H1 (cell line): ENCODE results near the gene WNK2.

Source experiments
- CBX5 ChIP-seq: fragments of 300-800, 300-1000 bp; sonication (generic); IDR thresholded peaks from 2 replicates; pipeline ENCODE4 v1.7.1; 2016; ENCODE audit warnings: antibody characterized with exemption, low read length, low read depth
- EP300 ChIP-seq, 2 experiments: IDR thresholded peaks; 1 replicate in 1 of 2; 2 replicates in 1 of 2; pipeline ENCODE4 v1.6.1; 2011 to 2012; ENCODE audit warnings: low read depth in 2 of 2, low read length in 2 of 2, mild to moderate bottlenecking in 2 of 2, borderline replicate concordance in 1 of 2, inconsistent platforms in 1 of 2, moderate library complexity in 1 of 2
- TF ChIP-seq, protein P1 (sequence below), 3 experiments: IDR thresholded peaks; 1 replicate in 2 of 3; 2 replicates in 1 of 3; pipeline versions ENCODE4 v1.5.1 to v1.6.1; 2011; ENCODE audit warnings: low read length in 3 of 3, mild to moderate bottlenecking in 3 of 3, inconsistent platforms in 2 of 3, low read depth in 1 of 3, moderate library complexity in 1 of 3; ENCODE audit not compliant: insufficient read depth in 1 of 3; ENCODE audit errors: control extremely low read depth in 1 of 3

DNA sequence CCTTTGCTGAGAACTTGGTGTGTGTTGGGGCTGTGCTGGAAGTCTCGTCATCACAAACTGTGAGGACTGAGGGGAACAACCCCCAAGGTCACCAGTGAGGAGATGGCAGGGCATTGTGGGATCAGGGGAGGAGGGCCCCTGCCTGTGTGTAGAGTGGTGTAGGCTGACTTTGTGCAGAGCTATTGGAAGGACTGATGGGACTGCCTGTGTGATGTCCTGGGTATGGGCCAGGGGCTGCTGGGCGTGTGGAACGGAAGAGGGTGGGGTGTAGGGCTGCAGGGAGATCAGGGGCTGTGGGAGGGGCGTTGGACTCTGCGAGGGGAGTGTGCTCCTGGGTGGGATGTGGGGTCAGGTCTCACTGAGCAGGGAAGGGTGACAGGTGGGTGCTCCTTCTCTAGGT lies 3.6 kb downstream of the WNK2 start:
- no peak for TF ChIP-seq CBX5
- TF ChIP-seq, protein P1, sequence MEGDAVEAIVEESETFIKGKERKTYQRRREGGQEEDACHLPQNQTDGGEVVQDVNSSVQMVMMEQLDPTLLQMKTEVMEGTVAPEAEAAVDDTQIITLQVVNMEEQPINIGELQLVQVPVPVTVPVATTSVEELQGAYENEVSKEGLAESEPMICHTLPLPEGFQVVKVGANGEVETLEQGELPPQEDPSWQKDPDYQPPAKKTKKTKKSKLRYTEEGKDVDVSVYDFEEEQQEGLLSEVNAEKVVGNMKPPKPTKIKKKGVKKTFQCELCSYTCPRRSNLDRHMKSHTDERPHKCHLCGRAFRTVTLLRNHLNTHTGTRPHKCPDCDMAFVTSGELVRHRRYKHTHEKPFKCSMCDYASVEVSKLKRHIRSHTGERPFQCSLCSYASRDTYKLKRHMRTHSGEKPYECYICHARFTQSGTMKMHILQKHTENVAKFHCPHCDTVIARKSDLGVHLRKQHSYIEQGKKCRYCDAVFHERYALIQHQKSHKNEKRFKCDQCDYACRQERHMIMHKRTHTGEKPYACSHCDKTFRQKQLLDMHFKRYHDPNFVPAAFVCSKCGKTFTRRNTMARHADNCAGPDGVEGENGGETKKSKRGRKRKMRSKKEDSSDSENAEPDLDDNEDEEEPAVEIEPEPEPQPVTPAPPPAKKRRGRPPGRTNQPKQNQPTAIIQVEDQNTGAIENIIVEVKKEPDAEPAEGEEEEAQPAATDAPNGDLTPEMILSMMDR (IDR thresholded peaks at IDR 0.05; ENCODE audit: control extremely low read depth in 1 of 3, insufficient read depth in 1 of 3, low read depth in 1 of 3, low read length in 3 of 3), result no peak
- TF ChIP-seq EP300 (IDR thresholded peaks at IDR 0.05; ENCODE audit: borderline replicate concordance in 1 of 2, low read depth in 2 of 2, low read length in 2 of 2), result no peak
